GM12878 (cell line): ENCODE measurements around the gene SSR3.

Source experiments
- ASH2L ChIP-seq: fragments of 300-600, 200-600 bp; sonication (generic); IDR thresholded peaks from 2 replicates; pipeline ENCODE4 v1.6.1; 2017; ENCODE audit warnings: low read depth, mild to moderate bottlenecking, borderline replicate concordance
- CTCF ChIP-seq, 3 experiments: IDR thresholded peaks in 2 of 3; conservative IDR thresholded peaks in 1 of 3; 2 replicates each; pipeline ENCODE4 v1.5.1; 2011; ENCODE audit warnings: low read depth in 3 of 3, low read length in 3 of 3, mild to moderate bottlenecking in 3 of 3, control low read depth in 2 of 3, moderate library complexity in 2 of 3, inconsistent platforms in 1 of 3, mixed read lengths in 1 of 3; ENCODE audit not compliant: control insufficient read depth in 2 of 3, insufficient read depth in 1 of 3; ENCODE audit errors: extremely low read depth in 1 of 3
- CUX1 ChIP-seq: IDR thresholded peaks from 2 replicates; pipeline ENCODE4 v1.6.1; 2012; ENCODE audit warnings: improper control_type of control experiment, low read depth, low read length; ENCODE audit not compliant: insufficient replicate concordance
- POLR2A ChIP-seq: IDR thresholded peaks from 2 replicates; pipeline ENCODE4 v1.6.1; 2011; ENCODE audit warnings: low read depth, mild to moderate bottlenecking, low read length
- POLR2AphosphoS5 ChIP-seq: IDR thresholded peaks from 2 replicates; pipeline ENCODE4 v1.6.1; 2011; ENCODE audit warnings: mild to moderate bottlenecking, low read length, inconsistent platforms
- SIN3A ChIP-seq: IDR thresholded peaks from 2 replicates; pipeline ENCODE4 v1.6.1; 2012; ENCODE audit warnings: low read depth, low read length, improper control_type of control experiment
- ZNF207 ChIP-seq: fragments of 450-650 bp; IDR thresholded peaks from 2 replicates; pipeline ENCODE4 v1.6.1; 2014; ENCODE audit warnings: antibody characterized with exemption, mild to moderate bottlenecking, borderline replicate concordance

GRCh38 chr3:156593814-156594213 lies 38.9 kb upstream of the SSR3 start:
- no peak for TF ChIP-seq CTCF (IDR thresholded peaks at IDR 0.05 in 2 of 3, conservative IDR thresholded peaks at IDR 0.05 in 1 of 3; ENCODE audit: control insufficient read depth in 2 of 3, extremely low read depth in 1 of 3, insufficient read depth in 1 of 3, low read depth in 3 of 3, low read length in 3 of 3)
- TF ChIP-seq ASH2L = no peak
- TF ChIP-seq CUX1 = no peak
- no peak for TF ChIP-seq POLR2A
- no peak for TF ChIP-seq SIN3A
- TF ChIP-seq ZNF207 = no peak
- no peak for TF ChIP-seq POLR2AphosphoS5
